ENCODE measurements around the gene SMIM10L2A. TPM values are rescaled to one million over a fixed set of nuclear protein-coding genes. Genes with fewer than 3 reads are reported as not detected.
A peak's percentile ranks its signal among the peaks of the same experiment; 100 is the strongest.
"Not testable (repeated sequence)": the region's sequence is repeated elsewhere in the genome, so short reads cannot be mapped to it uniquely, and the experiment has no call there.

SMIM10L2A gene
- total RNA-seq, 1 donor from 2014 or later: 1.5 TPM

- DNase-seq (ENCODE audit: extremely low read depth, low read depth, low spot score): no peak
Observed at GRCh38 chrX:135449637-135450550, 28.1 kb downstream of the SMIM10L2A start.

GRCh38 chrX:135453381-135453780 is 31.6 kb downstream of the SMIM10L2A start:
- no peak for DNase-seq (ENCODE audit: extremely low read depth, low read depth, low spot score)

GRCh38 chrX:135454816-135455215 is 33.1 kb downstream of the SMIM10L2A start:
- DNase-seq (ENCODE audit: extremely low read depth, low read depth, low spot score): no peak

- not testable (repeated sequence) for DNase-seq (ENCODE audit: extremely low read depth, low read depth, low spot score)
Observed at GRCh38 chrX:135461756-135462155, 40.0 kb downstream of the SMIM10L2A start.

- no peak for DNase-seq (ENCODE audit: extremely low read depth, low read depth, low spot score)
Observed at GRCh38 chrX:135463937-135464336, 42.2 kb downstream of the SMIM10L2A start.

- DNase-seq (ENCODE audit: extremely low read depth, low read depth, low spot score): no peak
Observed at GRCh38 chrX:135476378-135476777, 54.6 kb downstream of the SMIM10L2A start.

GRCh38 chrX:135477576-135477975 is 55.8 kb downstream of the SMIM10L2A start:
- DNase-seq (ENCODE audit: extremely low read depth, low read depth, low spot score): peak; percentile 51

Other genes starting within 250 kb of the SMIM10L2A start
- not detected in 2 replicates for gene ETDA, start 169.9 kb upstream of the SMIM10L2A start, total RNA-seq
- gene ETDC, start 112.5 kb upstream of the SMIM10L2A start, total RNA-seq: not detected in 2 replicates
- gene ZNF75D, start 77.8 kb upstream of the SMIM10L2A start, total RNA-seq: 5.5 and 9.6 TPM in 2 replicates
- gene ZNF449, start 77.1 kb upstream of the SMIM10L2A start, total RNA-seq: 11.6 and 12.5 TPM in 2 replicates
- 2.2 and 5.7 TPM in 2 replicates for gene INTS6L, start 98.7 kb downstream of the SMIM10L2A start, total RNA-seq